Panc1 (cell line): ENCODE results near the gene SUFU. TPM values are rescaled to one million over a fixed set of nuclear protein-coding genes. Genes with fewer than 3 reads are reported as not detected.

Source experiments
- ATAC-seq: fragments of 200-7000 bp; cut with Tn5 transposase; 2 replicates; pipeline ENCODE4 v1.9.1; 2020; ENCODE audit warnings: mild to moderate bottlenecking, moderate library complexity
- BruUV-seq: library from RNA; stranded (reverse); fragments of 400-500 nt; replicated peaks from 2 replicates; lab custom pipeline; 2021; lab: Mats Ljungman, UMichigan
- CTCF ChIA-PET: fragments of 300-600 bp; sonication (Branson Sonifier 250); formaldehyde crosslinking; loops from one replicate; lab custom pipeline; 2022; ENCODE audit warnings: antibody characterized with exemption; lab: Charles Lee
- POLR2A ChIA-PET: fragments of 300-600 bp; sonication (Branson Sonifier 250); formaldehyde crosslinking; loops from one replicate; lab custom pipeline; 2022; ENCODE audit warnings: antibody characterized with exemption; lab: Charles Lee
- DNase-seq: peaks from one replicate; pipeline ENCODE4 v3.0.0-alpha.2; 2010; ENCODE audit warnings: low read depth, low spot score
- H3K27ac ChIP-seq: 2 replicates; pipeline ENCODE4 v1.5.1; 2011; ENCODE audit warnings: mild to moderate bottlenecking, low read length, inconsistent platforms
- H3K27me3 ChIP-seq: fragments of 200-500 bp; sonication (Bioruptor generic); 2 replicates; pipeline ENCODE4 v1.6.0; 2014; ENCODE audit warnings: low read length, inconsistent platforms; ENCODE audit not compliant: control insufficient read depth, insufficient read depth
- H3K36me3 ChIP-seq: fragments of 200-500 bp; sonication (Bioruptor generic); 2 replicates; pipeline ENCODE4 v1.5.1; 2014; ENCODE audit warnings: inconsistent platforms, mild to moderate bottlenecking, low read length, moderate library complexity; ENCODE audit not compliant: control insufficient read depth, insufficient read depth
- H3K4me1 ChIP-seq: 2 replicates; pipeline ENCODE4 v1.5.1; 2011; ENCODE audit warnings: inconsistent platforms, mild to moderate bottlenecking, low read length, moderate library complexity; ENCODE audit not compliant: control insufficient read depth, insufficient read depth
- H3K4me3 ChIP-seq, 2 experiments: 2 replicates each; pipeline ENCODE4 v1.5.1; 2011 to 2012; ENCODE audit warnings: low read depth in 2 of 2, low read length in 2 of 2, mild to moderate bottlenecking in 2 of 2, inconsistent platforms in 1 of 2, moderate library complexity in 1 of 2
- H3K9me3 ChIP-seq: fragments of 200-500 bp; sonication (Bioruptor generic); 2 replicates; pipeline ENCODE4 v1.5.1; 2014; ENCODE audit warnings: low read depth, mild to moderate bottlenecking, inconsistent platforms, low read length, moderate library complexity; ENCODE audit not compliant: control insufficient read depth, insufficient read depth
- POLR2AphosphoS5 ChIP-seq: IDR thresholded peaks from 2 replicates; pipeline ENCODE4 v1.6.1; 2012; ENCODE audit warnings: mild to moderate bottlenecking, low read depth, low read length, moderate library complexity
- SIN3A ChIP-seq: IDR thresholded peaks from 2 replicates; pipeline ENCODE4 v1.6.1; 2012; ENCODE audit warnings: low read depth, mild to moderate bottlenecking, low read length, moderate library complexity, borderline replicate concordance; ENCODE audit not compliant: insufficient read depth
- TCF7L2 ChIP-seq: IDR thresholded peaks from 2 replicates; pipeline ENCODE4 v1.6.1; 2011; ENCODE audit warnings: mild to moderate bottlenecking, low read depth, low read length, inconsistent platforms
- in situ Hi-C: cut with HindIII; loops from 2 replicates; pipeline ENCODE4 v1.10.0; 2016; ENCODE audit warnings: low sequenced_read_pairs, low pct_unique_long_range_greater_than_20kb
- intact Hi-C: fragments of 100-400 bp; cut with micrococcal nuclease; formaldehyde crosslinking; loops from one replicate; pipeline ENCODE4 v1.10.0; 2022; ENCODE audit not compliant: unreplicated experiment
- total RNA-seq: library from RNA; stranded (reverse); gene quantifications from one replicate; pipeline ENCODE4 v1.2.1, GENCODE V29; 2021; ENCODE audit not compliant: unreplicated experiment
- TF ChIP-seq, protein P1 (sequence below): fragments of 450-650 bp; IDR thresholded peaks from 2 replicates; pipeline ENCODE4 v1.5.1; 2017; ENCODE audit warnings: mild to moderate bottlenecking
- TF ChIP-seq, protein P2 (sequence below), 2 experiments: IDR thresholded peaks; 2 replicates each; pipeline ENCODE4 v1.6.1; 2011 to 2012; ENCODE audit warnings: low read depth in 2 of 2, control low read depth in 1 of 2, low read length in 1 of 2, mild to moderate bottlenecking in 1 of 2, moderate library complexity in 1 of 2; ENCODE audit not compliant: insufficient read depth in 1 of 2

Gene SUFU
- total RNA-seq, 1 experiment from 2014 or later = 9.5 TPM

DNA sequence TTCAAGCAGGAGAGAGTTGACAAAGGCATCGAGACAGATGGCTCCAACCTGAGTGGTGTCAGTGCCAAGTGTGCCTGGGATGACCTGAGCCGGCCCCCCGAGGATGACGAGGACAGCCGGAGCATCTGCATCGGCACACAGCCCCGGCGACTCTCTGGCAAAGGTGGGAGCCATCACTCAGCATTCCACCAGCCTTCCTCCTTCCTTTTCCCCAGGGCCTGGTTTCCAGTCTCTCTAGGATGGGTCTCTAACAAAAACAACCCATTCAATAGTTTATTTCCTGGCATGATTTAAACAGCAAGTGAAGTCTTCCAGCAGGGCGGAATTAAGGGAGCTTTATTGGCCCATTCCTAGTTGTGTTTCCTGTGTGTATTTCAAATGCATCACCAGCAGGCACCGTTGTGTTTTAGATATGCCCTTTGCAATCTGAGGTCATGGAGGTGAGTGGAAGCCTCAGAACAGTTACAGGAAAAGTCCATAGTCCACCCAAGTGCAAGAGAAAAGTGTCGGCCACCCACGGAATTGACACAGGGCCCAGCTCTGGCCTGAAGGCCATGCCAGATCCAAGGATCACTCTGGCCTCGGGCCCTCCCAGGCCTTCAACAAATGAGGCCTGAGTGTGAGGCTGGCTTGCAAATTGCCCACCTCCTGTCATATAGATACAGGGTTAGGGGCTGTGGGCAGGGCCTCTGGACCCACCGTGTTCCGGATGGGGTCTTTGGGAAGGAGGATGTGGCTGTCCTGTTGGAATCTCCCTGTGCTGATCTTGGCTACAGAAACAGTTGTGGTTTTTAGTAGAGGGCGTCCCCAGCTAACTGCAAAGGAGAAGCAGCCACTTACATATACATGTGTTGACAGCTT lies 93.6 kb downstream of the SUFU start:
- ChIA-PET POLR2A (no interaction called here), CTCF (interaction anchor here (0.6 to 1.1 kb wide), 4 partner anchors 14 to 93 kb away, joined by 3 to 11 read pairs (median 6); partner anchors contain the start of gene SUFU)
- in situ Hi-C loops = no loop called here
- TF ChIP-seq, protein P1, sequence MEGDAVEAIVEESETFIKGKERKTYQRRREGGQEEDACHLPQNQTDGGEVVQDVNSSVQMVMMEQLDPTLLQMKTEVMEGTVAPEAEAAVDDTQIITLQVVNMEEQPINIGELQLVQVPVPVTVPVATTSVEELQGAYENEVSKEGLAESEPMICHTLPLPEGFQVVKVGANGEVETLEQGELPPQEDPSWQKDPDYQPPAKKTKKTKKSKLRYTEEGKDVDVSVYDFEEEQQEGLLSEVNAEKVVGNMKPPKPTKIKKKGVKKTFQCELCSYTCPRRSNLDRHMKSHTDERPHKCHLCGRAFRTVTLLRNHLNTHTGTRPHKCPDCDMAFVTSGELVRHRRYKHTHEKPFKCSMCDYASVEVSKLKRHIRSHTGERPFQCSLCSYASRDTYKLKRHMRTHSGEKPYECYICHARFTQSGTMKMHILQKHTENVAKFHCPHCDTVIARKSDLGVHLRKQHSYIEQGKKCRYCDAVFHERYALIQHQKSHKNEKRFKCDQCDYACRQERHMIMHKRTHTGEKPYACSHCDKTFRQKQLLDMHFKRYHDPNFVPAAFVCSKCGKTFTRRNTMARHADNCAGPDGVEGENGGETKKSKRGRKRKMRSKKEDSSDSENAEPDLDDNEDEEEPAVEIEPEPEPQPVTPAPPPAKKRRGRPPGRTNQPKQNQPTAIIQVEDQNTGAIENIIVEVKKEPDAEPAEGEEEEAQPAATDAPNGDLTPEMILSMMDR = no peak
- TF ChIP-seq, protein P2, sequence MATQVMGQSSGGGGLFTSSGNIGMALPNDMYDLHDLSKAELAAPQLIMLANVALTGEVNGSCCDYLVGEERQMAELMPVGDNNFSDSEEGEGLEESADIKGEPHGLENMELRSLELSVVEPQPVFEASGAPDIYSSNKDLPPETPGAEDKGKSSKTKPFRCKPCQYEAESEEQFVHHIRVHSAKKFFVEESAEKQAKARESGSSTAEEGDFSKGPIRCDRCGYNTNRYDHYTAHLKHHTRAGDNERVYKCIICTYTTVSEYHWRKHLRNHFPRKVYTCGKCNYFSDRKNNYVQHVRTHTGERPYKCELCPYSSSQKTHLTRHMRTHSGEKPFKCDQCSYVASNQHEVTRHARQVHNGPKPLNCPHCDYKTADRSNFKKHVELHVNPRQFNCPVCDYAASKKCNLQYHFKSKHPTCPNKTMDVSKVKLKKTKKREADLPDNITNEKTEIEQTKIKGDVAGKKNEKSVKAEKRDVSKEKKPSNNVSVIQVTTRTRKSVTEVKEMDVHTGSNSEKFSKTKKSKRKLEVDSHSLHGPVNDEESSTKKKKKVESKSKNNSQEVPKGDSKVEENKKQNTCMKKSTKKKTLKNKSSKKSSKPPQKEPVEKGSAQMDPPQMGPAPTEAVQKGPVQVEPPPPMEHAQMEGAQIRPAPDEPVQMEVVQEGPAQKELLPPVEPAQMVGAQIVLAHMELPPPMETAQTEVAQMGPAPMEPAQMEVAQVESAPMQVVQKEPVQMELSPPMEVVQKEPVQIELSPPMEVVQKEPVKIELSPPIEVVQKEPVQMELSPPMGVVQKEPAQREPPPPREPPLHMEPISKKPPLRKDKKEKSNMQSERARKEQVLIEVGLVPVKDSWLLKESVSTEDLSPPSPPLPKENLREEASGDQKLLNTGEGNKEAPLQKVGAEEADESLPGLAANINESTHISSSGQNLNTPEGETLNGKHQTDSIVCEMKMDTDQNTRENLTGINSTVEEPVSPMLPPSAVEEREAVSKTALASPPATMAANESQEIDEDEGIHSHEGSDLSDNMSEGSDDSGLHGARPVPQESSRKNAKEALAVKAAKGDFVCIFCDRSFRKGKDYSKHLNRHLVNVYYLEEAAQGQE (IDR thresholded peaks at IDR 0.05; ENCODE audit: insufficient read depth in 1 of 2, low read depth in 2 of 2, low read length in 1 of 2) = no peak
- TF ChIP-seq TCF7L2 (no peak), SIN3A (no peak)
- Histone ChIP-seq H3K9me3 (no peaks in the 10 kb centered on the region), H3K27ac (no peak overlapping the region), H3K27me3 (no peaks in the 10 kb centered on the region), H3K4me1 (peaks cover 4% of the 10 kb centered on the region; the same call in 1 of the 2 replicates), H3K4me3 (no peak overlapping the region), H3K36me3 (no peaks in the 10 kb centered on the region)
- BruUV-seq = no TSS peak
- no peak for DNase-seq
- intact Hi-C loops = no loop called here
- no peak for ATAC-seq

DNA sequence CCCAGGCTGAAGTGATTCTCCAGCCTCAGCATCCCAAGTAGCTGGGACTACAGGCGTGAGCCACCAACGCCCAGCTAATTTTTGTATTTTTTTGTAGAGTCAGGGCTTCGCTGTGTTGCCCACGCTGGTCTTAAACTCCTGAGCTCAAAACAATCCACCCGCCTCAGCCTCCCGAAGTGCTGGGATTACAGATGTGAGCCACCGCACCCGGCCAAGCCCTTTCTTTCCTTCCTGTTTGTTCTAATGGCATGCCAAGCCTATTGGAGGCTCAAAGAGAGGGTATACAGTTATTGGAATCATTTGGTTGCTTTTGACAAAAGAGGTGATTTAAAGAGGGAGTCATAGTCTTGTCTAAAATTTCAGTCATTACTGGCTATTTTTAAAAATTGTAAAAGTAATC lies 94.5 kb downstream of the SUFU start:
- DNase-seq = no peak
- in situ Hi-C loops = no loop called here

More for the DNA sequence above, 94.5 kb downstream of the SUFU start:
- H3K9me3 ChIP-seq = no peaks in the 10 kb centered on the region
- no peak for ATAC-seq
- BruUV-seq = no TSS peak
- no peak overlapping the region for H3K27ac ChIP-seq
- ChIA-PET CTCF (interaction anchor here (0.6 to 1.1 kb wide), 3 partner anchors 92 to 416 kb away, joined by 3 to 4 read pairs (median 3); partner anchors contain the start of gene SUFU), POLR2A (no interaction called here)
- no peaks in the 10 kb centered on the region for H3K27me3 ChIP-seq
- TF ChIP-seq, protein P1 = no peak
- TF ChIP-seq, protein P2 (IDR thresholded peaks at IDR 0.05; ENCODE audit: insufficient read depth in 1 of 2, low read depth in 2 of 2, low read length in 1 of 2) = no peak
- TF ChIP-seq POLR2AphosphoS5 = no peak
- no peak for TF ChIP-seq TCF7L2
- no peak for TF ChIP-seq SIN3A
- H3K36me3 ChIP-seq = no peaks in the 10 kb centered on the region
- no peak overlapping the region for H3K4me3 ChIP-seq
- peaks cover 4% of the 10 kb centered on the region; the same call in 1 of the 2 replicates for H3K4me1 ChIP-seq
- intact Hi-C loops = no loop called here
